ENCODE measurements around the gene TUBA3D. TPM values are rescaled to one million over a fixed set of nuclear protein-coding genes. Genes with fewer than 3 reads are reported as not detected.
"Not testable (repeated sequence)": the region's sequence is repeated elsewhere in the genome, so short reads cannot be mapped to it uniquely, and the experiment has no call there.

The TUBA3D gene
- total RNA-seq, 1 donor from 2014 or later: not detected

DNA sequence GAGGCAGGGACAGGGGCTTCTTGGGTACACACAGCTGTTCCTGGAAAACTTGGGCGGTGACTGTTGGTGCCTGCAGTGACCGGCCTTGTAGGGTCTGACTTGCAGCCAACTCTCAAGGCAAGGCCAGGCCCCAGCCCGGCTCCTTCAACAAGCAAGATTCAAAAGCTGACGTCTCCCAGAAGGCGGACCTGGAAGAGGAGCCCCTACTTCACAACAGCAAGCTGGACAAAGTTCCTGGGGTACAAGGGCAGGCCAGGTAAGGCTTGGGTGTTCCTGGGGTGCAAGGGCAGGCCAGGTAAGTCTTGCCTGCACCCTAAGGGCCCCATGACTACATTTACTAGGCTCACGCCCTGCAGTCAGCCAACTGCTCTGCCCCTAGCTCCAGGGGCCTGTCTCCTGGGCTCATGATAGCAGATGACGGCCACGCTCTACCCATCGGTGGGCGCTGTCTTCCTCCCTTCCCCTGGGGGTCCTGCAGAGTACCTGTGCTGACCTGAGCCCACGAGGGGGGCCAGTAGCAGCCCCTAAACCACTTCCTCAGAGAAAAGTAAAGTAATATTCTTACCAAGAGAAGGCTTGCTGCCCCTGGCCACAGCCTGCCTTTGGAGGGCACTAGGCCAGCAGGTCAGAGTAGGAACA, 55.7 kb downstream of the TUBA3D start:
- DNase-seq (ENCODE audit: low spot score): not testable (repeated sequence)

Small RNAs within 50 kb of the gene (microRNA-seq; reads per million reads assigned to microRNA genes)
- not detected for gene MIR4784 (ENCODE audit: borderline number of aligned reads)

Other genes with a start within 250 kb of the TUBA3D start
- gene RAB6D, start 112.0 kb upstream of the TUBA3D start, total RNA-seq: 0.10 TPM
- 37.3 TPM for gene MZT2A, start 16.3 kb downstream of the TUBA3D start, total RNA-seq
- 0.96 TPM for gene CCDC74A, start 51.8 kb downstream of the TUBA3D start, total RNA-seq

Data from mesenteric fat pad (tissue), 1 donor.